Erythroblast (primary cell): ENCODE measurements around the gene DYNC1I2.

Experiments
- DNase-seq, 2 experiments: peaks; one replicate each; lab custom pipeline; 2025; lab: John Stamatoyannopoulos, UW
- GATA1 ChIP-seq: IDR thresholded peaks from 2 replicates; pipeline ENCODE4 v1.6.1; 2011; ENCODE audit warnings: low read depth, mild to moderate bottlenecking, control low read depth, low read length, moderate library complexity
- POLR2A ChIP-seq: IDR thresholded peaks from 2 replicates; pipeline ENCODE4 v1.6.1; 2011; ENCODE audit warnings: mild to moderate bottlenecking, low read length

DYNC1I2 gene

DNA sequence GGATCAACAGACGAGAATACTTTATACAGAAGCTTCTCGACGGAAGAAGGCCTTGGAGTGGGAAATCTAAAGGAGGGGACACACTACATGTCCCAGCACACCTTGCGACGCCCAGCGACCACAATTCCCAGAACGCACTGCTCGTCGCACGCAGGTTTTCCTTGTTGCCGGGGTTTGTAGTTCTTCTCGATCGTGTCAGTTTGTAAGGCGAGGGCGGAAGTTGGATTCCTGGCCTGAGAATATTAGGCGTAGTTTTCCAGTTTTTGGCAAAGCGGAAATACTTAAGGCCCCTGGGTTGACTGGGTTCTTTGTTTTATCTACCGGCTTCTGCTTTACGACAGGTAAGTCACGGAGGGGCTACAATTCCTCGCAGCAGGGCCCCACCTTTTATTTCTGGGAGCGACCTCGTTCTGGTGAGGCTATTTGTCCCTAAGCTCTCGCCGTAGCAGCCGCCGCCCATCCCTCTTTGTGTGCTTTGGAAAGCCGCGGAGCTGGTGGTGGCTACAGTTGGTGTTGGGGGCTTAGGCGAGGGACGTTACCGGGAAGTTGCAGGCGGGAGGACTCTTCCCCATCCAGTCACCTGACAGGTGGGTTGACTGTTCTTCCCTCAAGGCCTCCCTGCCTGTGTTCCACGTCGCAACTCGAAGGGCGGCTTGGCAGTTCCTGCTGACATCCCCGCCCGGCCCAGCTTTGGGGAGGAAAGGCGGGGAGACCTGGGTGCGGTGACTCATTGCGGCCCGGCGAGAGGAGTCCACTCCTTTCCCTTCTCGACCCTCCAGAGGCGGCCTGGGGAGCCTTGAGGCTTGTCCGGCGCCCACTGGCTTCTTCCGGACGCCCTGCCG is at the start of gene DYNC1I2:
DYNC1I2 (plus strand) TSS at position 183 of the 842 bp plus-strand sequence. CDS start 2,687 bp downstream, outside the sequence.
- DNase-seq: peak; percentile 93
- no peak for TF ChIP-seq GATA1
- peak; percentile 74 for TF ChIP-seq POLR2A

DNA sequence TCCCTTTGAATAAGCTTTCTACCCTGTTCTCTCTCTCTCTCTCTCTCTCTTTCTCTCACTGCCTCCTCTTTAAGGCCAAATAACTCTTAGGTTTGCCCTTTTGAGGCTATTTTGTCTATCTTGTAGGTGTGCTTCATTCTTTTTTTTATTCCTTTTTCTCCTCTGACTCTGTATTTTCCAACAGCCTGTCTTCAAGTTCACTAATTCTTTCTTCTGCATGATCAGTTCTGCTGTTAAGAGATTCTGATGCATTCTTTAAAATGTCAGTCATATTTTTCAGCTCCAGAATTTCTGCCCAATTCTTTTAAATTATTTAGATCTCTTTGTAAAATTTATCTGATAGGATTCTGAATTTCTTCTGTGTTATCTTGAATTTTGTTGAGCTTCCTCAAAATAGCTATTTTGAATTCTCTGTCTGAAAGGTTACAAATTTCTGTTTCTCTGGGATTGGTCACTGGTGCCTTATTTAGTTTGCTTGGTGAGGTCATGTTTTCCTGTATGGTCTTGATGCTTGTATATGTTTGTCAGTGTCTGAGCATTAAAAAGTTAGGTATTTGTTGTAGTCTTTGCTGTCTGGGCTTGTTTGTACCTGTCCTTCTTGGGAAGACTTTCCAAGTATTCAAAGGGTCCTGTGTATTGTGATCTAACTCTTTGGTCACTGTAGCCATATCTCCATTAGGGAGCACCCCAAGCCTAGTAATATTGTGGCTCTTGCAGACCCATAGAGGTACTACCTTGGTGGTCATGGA is 35.4 kb upstream of the DYNC1I2 start:
- TF ChIP-seq POLR2A (no peak), GATA1 (no peak)
- DNase-seq: no peak

DNA sequence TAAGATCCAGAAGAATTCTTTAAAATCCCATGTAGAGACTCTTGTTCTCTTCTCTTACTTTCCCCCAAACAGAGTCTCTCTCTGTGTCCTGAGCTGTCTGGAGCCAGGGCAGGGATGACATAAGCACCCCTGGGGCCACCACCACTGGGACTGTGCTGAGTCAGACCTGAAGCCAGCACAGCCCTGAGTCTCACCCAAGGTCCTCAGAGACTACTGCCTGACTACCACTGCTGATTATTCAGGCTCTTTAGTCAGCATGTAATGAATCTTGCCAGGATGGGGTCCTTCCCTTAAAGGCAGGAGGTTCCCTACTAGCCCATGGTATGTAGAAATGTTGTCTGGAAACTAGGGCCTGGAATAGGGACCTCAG is 34.9 kb upstream of the DYNC1I2 start:
- no peak for TF ChIP-seq POLR2A
- TF ChIP-seq GATA1: no peak
- DNase-seq: peak in 1 of 2 experiments; percentile 29

DNA sequence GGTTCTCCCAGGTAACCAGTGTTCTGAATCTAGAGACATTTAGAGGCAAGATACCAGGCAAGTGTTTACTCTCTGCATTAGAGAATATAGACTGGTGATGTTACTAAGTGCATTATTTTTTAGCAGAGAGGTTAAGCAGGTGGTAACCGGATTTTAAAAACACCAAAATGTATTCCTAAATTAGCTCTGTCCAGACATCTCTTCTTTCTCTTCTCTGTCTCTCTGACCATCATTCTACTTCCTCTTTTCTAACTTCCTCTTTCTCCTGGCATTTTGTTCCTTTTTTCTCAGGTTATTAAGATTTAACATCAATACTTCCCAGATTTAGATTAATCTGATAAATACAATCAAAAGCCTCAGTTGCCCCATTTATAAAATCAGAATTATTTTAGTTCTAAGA is 31.7 kb upstream of the DYNC1I2 start:
- TF ChIP-seq POLR2A (no peak), GATA1 (no peak)
- no peak for DNase-seq

DNA sequence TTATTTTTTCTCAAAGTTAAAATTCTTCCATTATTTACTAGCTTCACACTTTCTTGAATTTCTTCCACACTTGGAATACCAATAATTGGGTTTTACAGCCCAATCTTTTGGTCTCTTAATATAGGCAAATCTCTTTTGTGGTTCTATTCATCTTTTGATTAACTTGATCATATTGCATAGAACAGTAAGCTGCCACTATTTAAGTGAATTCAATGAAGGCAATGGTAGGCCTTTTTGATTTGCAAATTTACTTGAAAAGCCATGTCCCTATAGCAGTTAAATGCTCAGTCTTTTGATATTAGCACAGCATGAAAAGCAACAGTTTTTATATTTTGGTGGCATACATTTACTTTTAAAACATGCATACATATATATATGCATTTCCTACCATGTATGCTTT is 20.2 kb upstream of the DYNC1I2 start:
- DNase-seq: no peak
- TF ChIP-seq GATA1 (no peak), POLR2A (no peak)

DNA sequence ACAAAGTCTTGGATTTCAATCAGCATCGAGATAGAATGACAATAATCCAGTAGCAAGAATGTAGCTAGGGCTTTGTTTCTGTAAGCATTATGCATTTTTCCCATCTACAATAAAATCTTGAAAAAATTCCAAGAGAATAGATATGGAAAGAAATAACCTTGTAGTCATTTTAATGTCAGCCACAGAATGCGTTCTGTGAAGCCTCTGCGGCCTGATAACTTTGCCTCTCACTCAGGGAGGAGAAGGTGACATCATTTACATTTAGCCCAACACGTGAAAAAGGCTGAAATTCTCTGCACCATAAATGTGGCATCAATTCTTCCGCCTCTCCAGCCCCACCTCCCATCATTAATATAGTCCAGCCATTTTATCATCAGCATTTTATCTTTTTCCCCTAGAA is 19.1 kb upstream of the DYNC1I2 start:
- TF ChIP-seq POLR2A (no peak), GATA1 (no peak)
- DNase-seq: no peak

DNA sequence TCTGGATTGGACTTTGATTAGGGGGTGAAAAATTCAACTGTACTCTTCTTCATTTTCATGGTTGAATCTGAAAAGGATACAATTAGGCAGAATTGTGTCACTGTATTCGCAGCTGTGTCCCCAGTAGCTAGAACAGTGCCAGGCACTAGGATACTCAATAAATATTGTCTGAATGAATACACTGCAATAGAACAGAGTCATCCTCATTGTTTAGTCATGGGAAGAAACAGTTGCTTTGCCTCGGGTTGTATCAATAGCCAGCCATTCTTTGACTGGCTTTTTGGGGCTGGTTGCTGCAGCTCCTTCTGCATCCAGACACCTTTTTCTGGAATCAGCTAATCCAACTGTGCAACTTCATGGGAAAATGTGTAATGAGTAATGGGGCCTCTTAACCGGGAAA is 18.1 kb upstream of the DYNC1I2 start:
- no peak for DNase-seq
- TF ChIP-seq POLR2A: no peak
- no peak for TF ChIP-seq GATA1

DNA sequence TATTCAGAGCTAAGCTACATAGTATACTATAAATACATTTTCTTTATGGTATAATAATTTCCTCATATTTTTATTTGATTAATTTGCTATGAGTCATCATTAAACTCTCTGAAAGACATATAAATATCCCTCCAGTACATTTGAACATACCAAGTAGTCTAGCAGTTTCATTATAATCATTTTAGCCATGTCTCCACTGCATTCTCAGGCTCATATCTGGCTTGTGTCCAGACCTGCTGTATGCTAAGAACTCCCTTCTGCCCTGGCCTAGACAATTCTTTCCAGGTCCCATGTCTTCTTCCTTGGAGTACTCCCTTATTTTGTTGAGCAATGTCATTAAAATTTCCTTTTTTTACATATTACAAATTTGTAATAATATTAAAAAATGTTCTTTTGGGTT is 16.6 kb upstream of the DYNC1I2 start:
- no peak for DNase-seq
- no peak for TF ChIP-seq POLR2A
- no peak for TF ChIP-seq GATA1

DNA sequence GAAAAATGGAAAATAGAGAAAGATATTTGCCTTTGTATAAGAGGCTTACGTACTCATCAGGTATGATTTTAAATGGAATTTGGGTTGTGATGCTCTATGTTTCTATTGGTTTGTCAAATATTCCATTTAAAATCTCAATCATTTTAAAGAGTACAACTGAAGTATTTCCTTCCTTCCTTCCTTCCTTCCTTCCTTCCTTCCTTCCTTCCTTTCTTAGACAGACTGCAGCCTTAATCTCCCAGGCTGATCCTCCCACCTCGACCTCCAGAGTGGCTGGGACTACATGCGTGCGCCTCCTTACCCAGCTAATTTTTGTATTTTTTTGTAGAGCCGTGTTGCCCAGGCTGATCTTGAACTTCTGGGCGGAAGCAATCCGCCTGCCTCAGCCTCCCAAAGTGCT is 15.4 kb upstream of the DYNC1I2 start:
- TF ChIP-seq POLR2A (no peak), GATA1 (no peak)
- DNase-seq: no peak

DNA sequence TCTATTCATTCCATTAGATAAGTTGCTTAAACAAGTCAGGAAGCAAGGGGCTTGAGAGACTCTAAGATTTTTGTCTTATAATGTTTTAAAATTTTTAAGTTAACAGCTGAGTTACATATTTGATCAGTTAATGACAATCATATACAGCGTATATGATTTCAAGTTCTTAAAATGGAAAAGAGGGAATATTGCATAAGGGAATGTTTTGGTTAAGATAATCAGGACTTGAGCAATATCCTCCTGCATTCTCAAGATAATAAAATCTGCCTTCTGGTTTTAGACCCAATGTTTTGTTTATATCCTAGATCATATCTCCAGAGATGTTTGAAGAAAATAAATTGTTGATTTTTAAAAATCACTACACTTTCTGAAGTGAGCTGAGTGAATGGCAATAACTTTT is 13.4 kb upstream of the DYNC1I2 start:
- TF ChIP-seq GATA1 (no peak), POLR2A (no peak)
- no peak for DNase-seq

DNA sequence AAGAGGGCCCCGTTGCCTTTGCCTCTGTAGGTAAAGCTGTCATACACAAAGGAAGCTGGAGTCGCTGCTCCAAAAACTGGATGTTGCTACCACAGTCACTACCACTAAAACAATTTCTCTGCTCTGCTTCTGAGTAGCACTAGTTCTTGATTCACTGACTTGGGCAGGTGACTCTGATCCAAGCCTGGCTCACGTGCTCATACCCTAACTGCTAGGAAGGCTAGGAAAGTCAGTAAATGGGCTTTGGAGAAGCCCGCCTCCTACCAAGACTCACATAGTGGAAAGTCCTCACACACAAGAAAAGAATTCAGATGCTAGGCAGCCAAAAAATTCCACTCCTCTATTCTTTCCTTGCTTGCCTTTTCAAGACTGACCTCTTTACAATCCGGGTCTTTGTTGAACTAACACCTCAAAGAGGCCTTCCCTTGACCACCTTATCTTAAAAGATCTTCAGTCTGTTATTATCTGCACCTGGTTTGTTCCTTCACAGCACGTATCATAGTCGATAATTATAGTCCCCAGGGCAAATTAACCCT is 11.4 kb upstream of the DYNC1I2 start:
- TF ChIP-seq GATA1 (no peak), POLR2A (no peak)
- no peak for DNase-seq

DNA sequence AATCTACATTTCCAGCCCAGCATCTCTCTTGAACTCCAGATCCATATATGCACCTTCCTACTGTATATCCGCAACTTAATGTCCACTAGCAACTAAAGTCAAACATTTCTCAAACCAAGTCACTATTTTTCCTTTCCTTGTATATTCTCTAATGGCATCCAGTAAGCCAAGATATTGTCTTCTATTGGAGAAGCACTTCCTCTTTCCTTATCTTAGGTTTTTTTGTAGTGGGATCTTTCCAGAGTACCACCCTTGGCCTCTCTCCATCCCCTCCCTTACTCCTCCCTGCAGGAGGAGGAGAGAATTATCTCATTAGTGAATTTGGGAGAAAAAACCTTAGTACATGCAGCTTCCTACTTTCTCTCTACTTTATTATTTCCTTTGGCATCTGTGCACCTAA is 8.7 kb upstream of the DYNC1I2 start:
- no peak for DNase-seq
- no peak for TF ChIP-seq POLR2A
- no peak for TF ChIP-seq GATA1

DNA sequence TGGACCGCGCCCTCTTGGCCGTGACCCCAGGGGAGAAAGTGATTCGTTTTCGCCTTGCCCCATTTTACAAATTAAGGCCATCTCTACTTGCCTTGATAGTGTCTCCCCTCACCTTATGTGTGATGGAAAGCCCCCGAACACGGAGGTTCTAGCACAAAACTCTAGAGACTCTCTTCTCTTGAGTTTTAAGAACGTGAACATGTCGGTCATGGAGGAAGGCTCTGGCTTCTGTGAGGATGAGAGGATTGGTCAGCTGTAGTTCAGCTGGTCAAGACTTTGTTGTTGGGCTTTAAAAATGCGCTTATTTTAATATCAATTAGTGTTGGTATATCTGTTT is 828 bp downstream of the DYNC1I2 start:
- no peak for DNase-seq
- TF ChIP-seq POLR2A (no peak), GATA1 (no peak)

DNA sequence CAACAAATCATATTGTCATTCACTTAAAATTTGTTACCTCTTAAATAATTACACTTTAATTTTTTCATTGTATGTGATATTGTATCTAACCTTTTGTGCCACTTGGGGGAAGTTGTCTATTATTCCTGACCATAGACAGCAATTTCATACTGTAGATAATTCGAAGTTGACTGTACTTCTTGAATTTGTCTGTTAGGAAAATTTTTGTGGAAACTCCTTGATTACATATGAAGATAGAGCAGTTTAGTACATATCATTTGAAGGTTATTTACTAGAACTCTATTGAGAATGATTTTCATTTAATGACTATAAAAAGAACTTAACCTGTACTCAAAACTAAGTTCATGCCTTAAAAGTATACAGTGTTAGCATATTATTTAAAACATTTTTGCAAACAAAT is 5.1 kb downstream of the DYNC1I2 start:
- DNase-seq: no peak
- TF ChIP-seq GATA1: no peak
- no peak for TF ChIP-seq POLR2A
